Left colon (tissue), 2 donors: ENCODE measurements around the gene CDO1. TPM values are rescaled to one million over a fixed set of nuclear protein-coding genes. Genes with fewer than 3 reads are reported as not detected.

ENCODE experiments used
- total RNA-seq, 2 donors: library from RNA; stranded (reverse); fragmentation: NEBNext Ultra II Directional; extraction: Animal tissue kit (Norgen Biotek cat#: 25700); gene quantifications; one replicate each; pipeline ENCODE4 v1.2.1, GENCODE V29; 2021
- donor health status: DM: no; HTN: no; CAD: no.
- donor health status: DM: yes; HTN: yes; CAD: no.

CDO1 gene
- total RNA-seq, 2 donors from 2014 or later = 0.55 to 0.95 TPM

Other genes starting within 250 kb of the CDO1 start
- 1 to 10 TPM; 1.7 to 2.2 TPM for gene TICAM2, start 214.2 kb downstream of the CDO1 start, total RNA-seq
- gene TMED7, start 190.6 kb downstream of the CDO1 start, total RNA-seq = 100 to 1,000 TPM; 108 to 125 TPM
- gene ATG12, start 24.9 kb upstream of the CDO1 start, total RNA-seq = 10 to 100 TPM; 31.2 to 32.8 TPM
- gene AP3S1, start 25.3 kb upstream of the CDO1 start, total RNA-seq = 10 to 100 TPM; 73.4 to 90.4 TPM
- gene LVRN, start 145.8 kb upstream of the CDO1 start, total RNA-seq = 1 to 10 TPM in 1 of 2 donors, under 1 TPM in 1; 0.52 to 2.8 TPM
- not detected for gene ARL14EPL, start 215.8 kb upstream of the CDO1 start, total RNA-seq